ENCODE measurements around the gene P2RY13.

DNA sequence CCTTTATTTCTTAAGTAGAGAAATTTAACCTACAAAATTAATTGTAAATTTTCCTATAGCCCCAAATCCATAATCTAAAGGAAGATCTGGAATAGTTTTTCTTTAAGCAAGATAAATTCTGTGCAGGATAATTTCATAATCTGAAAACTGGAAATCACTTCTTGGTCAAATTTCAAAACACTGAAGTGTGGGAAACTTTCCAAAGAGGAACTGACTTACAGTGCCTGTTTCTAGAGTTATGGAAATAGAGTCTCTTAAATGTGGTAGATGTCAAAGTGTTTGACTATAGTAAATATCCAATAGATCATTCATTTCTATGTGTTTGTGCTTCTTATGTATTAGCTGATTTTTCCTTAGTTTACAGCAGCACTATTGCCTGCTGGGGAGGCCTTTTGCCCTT lies 1.6 kb upstream of the P2RY13 start:
- TF ChIP-seq, protein P1, sequence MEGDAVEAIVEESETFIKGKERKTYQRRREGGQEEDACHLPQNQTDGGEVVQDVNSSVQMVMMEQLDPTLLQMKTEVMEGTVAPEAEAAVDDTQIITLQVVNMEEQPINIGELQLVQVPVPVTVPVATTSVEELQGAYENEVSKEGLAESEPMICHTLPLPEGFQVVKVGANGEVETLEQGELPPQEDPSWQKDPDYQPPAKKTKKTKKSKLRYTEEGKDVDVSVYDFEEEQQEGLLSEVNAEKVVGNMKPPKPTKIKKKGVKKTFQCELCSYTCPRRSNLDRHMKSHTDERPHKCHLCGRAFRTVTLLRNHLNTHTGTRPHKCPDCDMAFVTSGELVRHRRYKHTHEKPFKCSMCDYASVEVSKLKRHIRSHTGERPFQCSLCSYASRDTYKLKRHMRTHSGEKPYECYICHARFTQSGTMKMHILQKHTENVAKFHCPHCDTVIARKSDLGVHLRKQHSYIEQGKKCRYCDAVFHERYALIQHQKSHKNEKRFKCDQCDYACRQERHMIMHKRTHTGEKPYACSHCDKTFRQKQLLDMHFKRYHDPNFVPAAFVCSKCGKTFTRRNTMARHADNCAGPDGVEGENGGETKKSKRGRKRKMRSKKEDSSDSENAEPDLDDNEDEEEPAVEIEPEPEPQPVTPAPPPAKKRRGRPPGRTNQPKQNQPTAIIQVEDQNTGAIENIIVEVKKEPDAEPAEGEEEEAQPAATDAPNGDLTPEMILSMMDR (IDR thresholded peaks at IDR 0.05), result no peak
- no peak for TF ChIP-seq ZFX (IDR thresholded peaks at IDR 0.05; ENCODE audit: borderline replicate concordance)
